ENCODE measurements around the gene XRCC3.

- TF ChIP-seq, protein P1, sequence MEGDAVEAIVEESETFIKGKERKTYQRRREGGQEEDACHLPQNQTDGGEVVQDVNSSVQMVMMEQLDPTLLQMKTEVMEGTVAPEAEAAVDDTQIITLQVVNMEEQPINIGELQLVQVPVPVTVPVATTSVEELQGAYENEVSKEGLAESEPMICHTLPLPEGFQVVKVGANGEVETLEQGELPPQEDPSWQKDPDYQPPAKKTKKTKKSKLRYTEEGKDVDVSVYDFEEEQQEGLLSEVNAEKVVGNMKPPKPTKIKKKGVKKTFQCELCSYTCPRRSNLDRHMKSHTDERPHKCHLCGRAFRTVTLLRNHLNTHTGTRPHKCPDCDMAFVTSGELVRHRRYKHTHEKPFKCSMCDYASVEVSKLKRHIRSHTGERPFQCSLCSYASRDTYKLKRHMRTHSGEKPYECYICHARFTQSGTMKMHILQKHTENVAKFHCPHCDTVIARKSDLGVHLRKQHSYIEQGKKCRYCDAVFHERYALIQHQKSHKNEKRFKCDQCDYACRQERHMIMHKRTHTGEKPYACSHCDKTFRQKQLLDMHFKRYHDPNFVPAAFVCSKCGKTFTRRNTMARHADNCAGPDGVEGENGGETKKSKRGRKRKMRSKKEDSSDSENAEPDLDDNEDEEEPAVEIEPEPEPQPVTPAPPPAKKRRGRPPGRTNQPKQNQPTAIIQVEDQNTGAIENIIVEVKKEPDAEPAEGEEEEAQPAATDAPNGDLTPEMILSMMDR (IDR thresholded peaks at IDR 0.05), result no peak
- no peak for TF ChIP-seq POLR2A (IDR thresholded peaks at IDR 0.05)
These were observed 6.5 kb downstream of the XRCC3 start for GRCh38 chr14:103708750-103709187.
